ENCODE results near the gene SLC24A4.

DNA sequence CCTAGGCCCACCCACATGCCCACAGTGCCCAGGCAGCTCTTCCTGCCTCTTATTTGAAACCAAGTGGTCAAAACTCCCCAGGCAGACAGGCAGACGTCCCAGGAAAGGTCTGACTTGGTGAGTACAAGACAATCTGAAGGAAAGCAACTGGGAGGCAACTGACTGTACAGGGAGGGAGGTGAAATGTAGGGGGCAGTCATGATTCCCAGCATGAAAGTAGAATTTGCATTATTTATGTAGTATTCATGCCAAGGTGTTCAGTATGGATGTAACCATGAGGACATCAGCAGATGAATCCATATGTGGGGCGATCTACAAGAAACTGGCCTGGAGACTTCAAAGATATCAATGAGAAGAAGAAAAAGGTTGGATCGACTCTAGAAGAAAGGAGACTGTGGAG is 46.1 kb downstream of the SLC24A4 start:
- TF ChIP-seq, protein P1, sequence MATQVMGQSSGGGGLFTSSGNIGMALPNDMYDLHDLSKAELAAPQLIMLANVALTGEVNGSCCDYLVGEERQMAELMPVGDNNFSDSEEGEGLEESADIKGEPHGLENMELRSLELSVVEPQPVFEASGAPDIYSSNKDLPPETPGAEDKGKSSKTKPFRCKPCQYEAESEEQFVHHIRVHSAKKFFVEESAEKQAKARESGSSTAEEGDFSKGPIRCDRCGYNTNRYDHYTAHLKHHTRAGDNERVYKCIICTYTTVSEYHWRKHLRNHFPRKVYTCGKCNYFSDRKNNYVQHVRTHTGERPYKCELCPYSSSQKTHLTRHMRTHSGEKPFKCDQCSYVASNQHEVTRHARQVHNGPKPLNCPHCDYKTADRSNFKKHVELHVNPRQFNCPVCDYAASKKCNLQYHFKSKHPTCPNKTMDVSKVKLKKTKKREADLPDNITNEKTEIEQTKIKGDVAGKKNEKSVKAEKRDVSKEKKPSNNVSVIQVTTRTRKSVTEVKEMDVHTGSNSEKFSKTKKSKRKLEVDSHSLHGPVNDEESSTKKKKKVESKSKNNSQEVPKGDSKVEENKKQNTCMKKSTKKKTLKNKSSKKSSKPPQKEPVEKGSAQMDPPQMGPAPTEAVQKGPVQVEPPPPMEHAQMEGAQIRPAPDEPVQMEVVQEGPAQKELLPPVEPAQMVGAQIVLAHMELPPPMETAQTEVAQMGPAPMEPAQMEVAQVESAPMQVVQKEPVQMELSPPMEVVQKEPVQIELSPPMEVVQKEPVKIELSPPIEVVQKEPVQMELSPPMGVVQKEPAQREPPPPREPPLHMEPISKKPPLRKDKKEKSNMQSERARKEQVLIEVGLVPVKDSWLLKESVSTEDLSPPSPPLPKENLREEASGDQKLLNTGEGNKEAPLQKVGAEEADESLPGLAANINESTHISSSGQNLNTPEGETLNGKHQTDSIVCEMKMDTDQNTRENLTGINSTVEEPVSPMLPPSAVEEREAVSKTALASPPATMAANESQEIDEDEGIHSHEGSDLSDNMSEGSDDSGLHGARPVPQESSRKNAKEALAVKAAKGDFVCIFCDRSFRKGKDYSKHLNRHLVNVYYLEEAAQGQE (IDR thresholded peaks at IDR 0.05; ENCODE audit: insufficient replicate concordance, low read depth) = no peak
- TF ChIP-seq, protein P2, sequence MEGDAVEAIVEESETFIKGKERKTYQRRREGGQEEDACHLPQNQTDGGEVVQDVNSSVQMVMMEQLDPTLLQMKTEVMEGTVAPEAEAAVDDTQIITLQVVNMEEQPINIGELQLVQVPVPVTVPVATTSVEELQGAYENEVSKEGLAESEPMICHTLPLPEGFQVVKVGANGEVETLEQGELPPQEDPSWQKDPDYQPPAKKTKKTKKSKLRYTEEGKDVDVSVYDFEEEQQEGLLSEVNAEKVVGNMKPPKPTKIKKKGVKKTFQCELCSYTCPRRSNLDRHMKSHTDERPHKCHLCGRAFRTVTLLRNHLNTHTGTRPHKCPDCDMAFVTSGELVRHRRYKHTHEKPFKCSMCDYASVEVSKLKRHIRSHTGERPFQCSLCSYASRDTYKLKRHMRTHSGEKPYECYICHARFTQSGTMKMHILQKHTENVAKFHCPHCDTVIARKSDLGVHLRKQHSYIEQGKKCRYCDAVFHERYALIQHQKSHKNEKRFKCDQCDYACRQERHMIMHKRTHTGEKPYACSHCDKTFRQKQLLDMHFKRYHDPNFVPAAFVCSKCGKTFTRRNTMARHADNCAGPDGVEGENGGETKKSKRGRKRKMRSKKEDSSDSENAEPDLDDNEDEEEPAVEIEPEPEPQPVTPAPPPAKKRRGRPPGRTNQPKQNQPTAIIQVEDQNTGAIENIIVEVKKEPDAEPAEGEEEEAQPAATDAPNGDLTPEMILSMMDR (IDR thresholded peaks at IDR 0.05; ENCODE audit: insufficient read depth, low read length) = no peak
- TF ChIP-seq POLR2AphosphoS5 (IDR thresholded peaks at IDR 0.05; ENCODE audit: low read depth) = no peak
- no peak for TF ChIP-seq GABPA (IDR thresholded peaks at IDR 0.05; ENCODE audit: low read depth)
- no peak for TF ChIP-seq SPI1 (IDR thresholded peaks at IDR 0.05; ENCODE audit: borderline replicate concordance, low read depth)
